ENCODE measurements around the gene CCDC188.
A peak's percentile ranks its signal among the peaks of the same experiment; 100 is the strongest.
"Not testable (repeated sequence)": the region's sequence is repeated elsewhere in the genome, so short reads cannot be mapped to it uniquely, and the experiment has no call there.

The CCDC188 gene

DNA sequence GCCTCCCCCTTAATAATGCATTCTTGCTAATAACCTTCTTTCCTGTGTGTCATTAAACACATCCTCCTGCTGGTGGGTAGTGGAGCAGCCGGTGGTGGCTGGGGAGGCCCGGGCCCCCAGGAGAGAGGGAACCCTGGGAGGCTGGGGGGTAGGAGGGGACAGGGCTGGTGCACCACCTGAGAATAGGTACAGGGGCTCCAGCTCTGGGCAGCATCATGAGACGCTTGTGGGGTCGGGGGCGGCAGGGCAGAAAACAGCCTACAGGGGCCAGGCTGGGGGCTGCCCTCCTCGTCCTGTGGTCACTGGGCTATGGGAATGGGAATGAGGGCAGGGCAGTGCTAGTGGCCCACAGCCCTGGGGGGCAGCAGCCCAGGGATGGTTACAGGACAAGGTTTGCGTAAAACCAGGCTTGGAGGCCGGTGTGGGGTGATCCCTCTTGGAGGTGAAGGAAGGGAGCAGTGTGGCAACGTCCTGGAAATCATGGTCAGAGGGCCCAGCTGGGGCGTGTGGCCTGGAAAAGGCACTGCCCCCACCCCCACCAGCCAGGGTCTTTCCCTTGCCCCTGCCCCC is 18.5 kb upstream of the CCDC188 start:
- DNase-seq = no peak

GRCh38 chr22:20167643-20168322 is 16.9 kb upstream of the CCDC188 start:
- DNase-seq = no peak

- no peak for DNase-seq
These were observed 15.8 kb upstream of the CCDC188 start for GRCh38 chr22:20166703-20167102.

GRCh38 chr22:20165913-20166312 is 15.1 kb upstream of the CCDC188 start:
- DNase-seq = no peak

DNA sequence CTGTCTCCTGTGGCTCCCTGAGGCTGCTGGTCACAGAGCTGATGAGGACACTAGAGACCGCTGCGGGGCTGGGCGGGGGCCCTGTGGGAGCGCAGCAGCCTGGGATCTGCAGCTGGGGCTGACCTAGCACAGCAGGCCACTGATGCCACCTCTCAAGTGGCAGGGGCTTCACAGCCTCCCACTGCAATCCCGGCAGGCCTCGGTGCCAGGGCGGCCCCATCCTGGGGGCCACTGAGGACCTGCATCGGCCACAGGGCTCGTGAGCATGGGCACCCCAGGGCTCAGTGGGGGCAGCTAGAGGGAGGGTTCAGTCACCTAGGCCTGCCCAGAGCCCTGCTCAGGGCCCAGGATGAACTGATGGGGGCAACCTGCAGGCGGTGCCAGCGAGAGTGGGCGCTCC is 14.6 kb upstream of the CCDC188 start:
- no peak for DNase-seq

DNA sequence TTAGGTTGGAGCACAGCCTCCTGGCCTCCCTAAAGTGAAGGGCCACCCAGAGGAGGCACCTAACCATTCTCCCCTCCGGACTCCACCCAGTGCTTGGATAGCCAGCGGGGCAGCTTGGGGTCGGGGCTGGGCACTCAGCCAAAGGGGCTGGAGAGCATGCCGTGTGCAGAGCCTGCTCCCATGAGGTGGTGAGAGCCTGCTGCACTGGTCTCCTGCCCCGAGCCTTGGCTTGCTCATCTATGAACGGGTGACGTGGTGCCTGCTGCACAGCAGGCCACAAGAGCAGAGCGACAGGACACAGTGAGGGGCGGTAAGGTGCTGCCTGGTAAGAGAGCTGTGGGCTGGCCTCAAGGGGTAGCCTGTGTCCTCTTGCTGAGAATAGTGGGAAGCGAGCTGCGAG is 14.0 kb upstream of the CCDC188 start:
- DNase-seq = no peak

- DNase-seq = no peak
These were observed 9.2 kb upstream of the CCDC188 start for GRCh38 chr22:20160041-20160440.

GRCh38 chr22:20159531-20159930 is 8.7 kb upstream of the CCDC188 start:
- DNase-seq = not testable (repeated sequence)

GRCh38 chr22:20159076-20159475 is 8.2 kb upstream of the CCDC188 start:
- DNase-seq = no peak

- no peak for DNase-seq
These were observed 7.7 kb upstream of the CCDC188 start for GRCh38 chr22:20158391-20159036.

- DNase-seq = no peak
These were observed 6.8 kb upstream of the CCDC188 start for GRCh38 chr22:20157430-20158183.

GRCh38 chr22:20156611-20157429 is 6.0 kb upstream of the CCDC188 start:
- DNase-seq = peak; percentile 70

DNA sequence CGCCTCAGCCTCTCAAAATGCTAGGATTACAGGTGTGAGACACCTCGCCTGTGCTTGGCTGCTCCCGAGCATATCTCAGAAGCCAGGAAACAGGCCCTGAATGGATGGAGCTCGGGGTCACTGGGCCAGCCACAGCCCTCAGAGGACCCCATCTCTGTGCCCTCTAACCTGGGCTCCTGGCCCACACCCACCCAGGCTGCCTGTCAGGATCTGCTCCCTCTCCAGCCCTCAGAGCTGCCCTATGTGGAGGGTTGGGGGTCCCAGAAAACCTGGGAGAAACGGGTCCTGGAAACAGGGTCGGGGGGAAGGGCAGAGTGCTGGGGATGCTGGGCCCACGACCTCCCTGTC is 5.2 kb upstream of the CCDC188 start:
- DNase-seq = no peak

- peak; percentile 66 for DNase-seq
These were observed 4.6 kb upstream of the CCDC188 start for GRCh38 chr22:20155330-20156041.

GRCh38 chr22:20154602-20155187 is 3.8 kb upstream of the CCDC188 start:
- DNase-seq = no peak

GRCh38 chr22:20153945-20154344 is 3.1 kb upstream of the CCDC188 start:
- no peak for DNase-seq

DNA sequence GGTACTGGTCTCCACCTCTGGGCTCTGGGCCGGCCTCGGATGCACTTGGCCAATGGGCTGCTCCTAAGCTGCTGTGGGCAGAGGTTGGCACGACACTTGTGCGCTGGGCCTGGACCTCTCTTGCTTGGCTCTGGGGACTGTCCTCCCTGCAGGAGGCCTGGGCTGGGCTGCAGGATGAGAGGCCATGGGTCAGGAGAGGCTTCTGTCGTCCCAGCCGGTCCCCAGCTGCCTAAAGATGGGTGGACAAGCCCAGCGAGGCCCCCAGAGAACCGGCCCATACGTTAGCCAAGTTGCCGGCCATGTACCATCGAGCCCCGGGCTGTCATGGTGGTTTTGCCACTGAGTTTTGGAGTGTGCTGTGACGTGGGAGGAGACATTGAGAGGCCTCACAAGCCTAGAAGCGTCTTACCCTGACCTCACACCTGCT is 1.6 kb upstream of the CCDC188 start:
- DNase-seq = no peak

- DNase-seq = no peak
These were observed 377 bp upstream of the CCDC188 start for GRCh38 chr22:20151276-20151588.

- no peak for DNase-seq
These were observed 1.3 kb downstream of the CCDC188 start for GRCh38 chr22:20149257-20150250.

DNA sequence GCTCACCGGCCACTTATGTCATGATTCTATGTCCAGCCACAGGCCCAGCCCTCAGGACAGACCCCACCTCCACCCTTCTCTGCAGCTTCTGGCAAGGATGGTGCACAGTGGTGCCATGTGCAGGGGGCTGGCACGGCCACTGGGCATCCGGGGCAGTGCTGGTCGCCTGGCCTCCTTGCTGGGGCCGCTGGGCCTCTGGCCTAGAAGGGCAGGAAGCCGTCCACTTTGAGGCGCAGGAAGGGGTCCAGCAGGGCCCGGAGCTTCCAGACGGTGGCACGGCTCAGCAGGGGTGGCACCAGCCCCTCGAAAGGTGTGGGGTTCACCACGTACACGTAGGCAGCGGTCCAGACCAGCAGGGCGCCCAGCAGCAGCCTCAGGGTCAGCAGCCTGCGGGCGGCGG is 2.4 kb downstream of the CCDC188 start:
- DNase-seq = no peak
